Astrocyte of the spinal cord (primary cell): ENCODE measurements around the gene SETD2.

Experiments used
- DNase-seq: peaks from one replicate; pipeline ENCODE4 v3.0.0; 2011; ENCODE audit warnings: low read depth, low spot score
- H3K4me3 ChIP-seq: 2 replicates; pipeline ENCODE4 v1.5.1; 2011; ENCODE audit warnings: low read depth, mild to moderate bottlenecking, low read length, moderate library complexity
- in situ Hi-C: cut with HindIII; loops from 2 replicates; pipeline ENCODE4 v1.10.0; 2017; ENCODE audit warnings: low sequenced_read_pairs
- TF ChIP-seq, protein P1 (sequence below): IDR thresholded peaks from 2 replicates; pipeline ENCODE4 v1.5.1; 2012; ENCODE audit warnings: low read depth, mild to moderate bottlenecking, low read length, inconsistent platforms

SETD2 gene

GRCh38 chr3:47024932-47025331, 139.0 kb downstream of the SETD2 start:
- no peak overlapping the region for H3K4me3 ChIP-seq
- peak; percentile 48 for DNase-seq
- in situ Hi-C loops, result no loop called here
- TF ChIP-seq, protein P1, sequence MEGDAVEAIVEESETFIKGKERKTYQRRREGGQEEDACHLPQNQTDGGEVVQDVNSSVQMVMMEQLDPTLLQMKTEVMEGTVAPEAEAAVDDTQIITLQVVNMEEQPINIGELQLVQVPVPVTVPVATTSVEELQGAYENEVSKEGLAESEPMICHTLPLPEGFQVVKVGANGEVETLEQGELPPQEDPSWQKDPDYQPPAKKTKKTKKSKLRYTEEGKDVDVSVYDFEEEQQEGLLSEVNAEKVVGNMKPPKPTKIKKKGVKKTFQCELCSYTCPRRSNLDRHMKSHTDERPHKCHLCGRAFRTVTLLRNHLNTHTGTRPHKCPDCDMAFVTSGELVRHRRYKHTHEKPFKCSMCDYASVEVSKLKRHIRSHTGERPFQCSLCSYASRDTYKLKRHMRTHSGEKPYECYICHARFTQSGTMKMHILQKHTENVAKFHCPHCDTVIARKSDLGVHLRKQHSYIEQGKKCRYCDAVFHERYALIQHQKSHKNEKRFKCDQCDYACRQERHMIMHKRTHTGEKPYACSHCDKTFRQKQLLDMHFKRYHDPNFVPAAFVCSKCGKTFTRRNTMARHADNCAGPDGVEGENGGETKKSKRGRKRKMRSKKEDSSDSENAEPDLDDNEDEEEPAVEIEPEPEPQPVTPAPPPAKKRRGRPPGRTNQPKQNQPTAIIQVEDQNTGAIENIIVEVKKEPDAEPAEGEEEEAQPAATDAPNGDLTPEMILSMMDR, result peak; percentile 27

- H3K4me3 ChIP-seq, result no peak overlapping the region
- in situ Hi-C loops, result no loop called here
- TF ChIP-seq, protein P1, result no peak
- DNase-seq, result no peak
Observed at GRCh38 chr3:47022641-47023071, 141.3 kb downstream of the SETD2 start.

DNA sequence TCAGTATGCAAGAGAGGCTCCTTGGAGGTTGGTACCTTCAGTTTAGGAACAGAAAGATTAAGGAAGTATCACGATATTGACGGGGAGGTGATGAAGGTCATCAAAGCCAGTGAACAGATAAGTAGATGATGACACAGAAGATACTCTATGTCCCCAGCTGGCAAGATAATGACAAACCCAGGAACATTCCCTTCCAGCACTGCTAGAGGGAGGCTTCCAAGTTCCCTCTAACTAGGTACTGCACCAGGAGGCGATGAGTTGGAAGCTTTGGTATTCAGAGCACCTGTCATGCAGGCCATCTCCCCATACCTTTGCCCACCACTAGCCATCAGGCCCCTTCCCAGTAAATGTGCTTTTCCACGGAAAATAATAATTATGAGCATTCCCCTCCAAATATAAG, 143.6 kb downstream of the SETD2 start:
- DNase-seq, result no peak
- H3K4me3 ChIP-seq, result no peak overlapping the region
- in situ Hi-C loops, result no loop called here
- TF ChIP-seq, protein P1, result no peak

DNA sequence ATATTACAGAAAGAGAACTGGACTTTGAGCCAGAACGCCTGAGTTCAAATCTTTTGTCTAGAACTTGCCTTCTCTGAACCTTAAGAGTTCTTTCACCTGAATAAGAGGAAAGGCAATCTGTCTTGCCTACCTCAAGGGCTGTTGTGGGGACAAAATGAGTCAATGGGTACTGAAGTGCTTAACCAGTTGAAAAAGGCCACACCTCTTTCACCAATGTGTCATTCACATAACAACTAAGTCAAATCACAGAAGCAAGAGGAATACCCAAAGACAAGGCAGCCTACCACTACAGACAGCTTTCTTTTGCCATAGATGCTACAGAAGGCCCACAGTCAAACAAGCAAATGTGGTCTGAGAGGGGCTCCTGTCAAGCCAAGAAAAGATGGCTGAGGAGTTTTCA, 144.7 kb downstream of the SETD2 start:
- DNase-seq, result no peak
- in situ Hi-C loops, result no loop called here
- H3K4me3 ChIP-seq, result no peak overlapping the region
- TF ChIP-seq, protein P1, result no peak

- DNase-seq, result no peak
- in situ Hi-C loops, result no loop called here
- no peak overlapping the region for H3K4me3 ChIP-seq
- TF ChIP-seq, protein P1, result no peak
Observed at GRCh38 chr3:47018269-47018611, 145.7 kb downstream of the SETD2 start.

DNA sequence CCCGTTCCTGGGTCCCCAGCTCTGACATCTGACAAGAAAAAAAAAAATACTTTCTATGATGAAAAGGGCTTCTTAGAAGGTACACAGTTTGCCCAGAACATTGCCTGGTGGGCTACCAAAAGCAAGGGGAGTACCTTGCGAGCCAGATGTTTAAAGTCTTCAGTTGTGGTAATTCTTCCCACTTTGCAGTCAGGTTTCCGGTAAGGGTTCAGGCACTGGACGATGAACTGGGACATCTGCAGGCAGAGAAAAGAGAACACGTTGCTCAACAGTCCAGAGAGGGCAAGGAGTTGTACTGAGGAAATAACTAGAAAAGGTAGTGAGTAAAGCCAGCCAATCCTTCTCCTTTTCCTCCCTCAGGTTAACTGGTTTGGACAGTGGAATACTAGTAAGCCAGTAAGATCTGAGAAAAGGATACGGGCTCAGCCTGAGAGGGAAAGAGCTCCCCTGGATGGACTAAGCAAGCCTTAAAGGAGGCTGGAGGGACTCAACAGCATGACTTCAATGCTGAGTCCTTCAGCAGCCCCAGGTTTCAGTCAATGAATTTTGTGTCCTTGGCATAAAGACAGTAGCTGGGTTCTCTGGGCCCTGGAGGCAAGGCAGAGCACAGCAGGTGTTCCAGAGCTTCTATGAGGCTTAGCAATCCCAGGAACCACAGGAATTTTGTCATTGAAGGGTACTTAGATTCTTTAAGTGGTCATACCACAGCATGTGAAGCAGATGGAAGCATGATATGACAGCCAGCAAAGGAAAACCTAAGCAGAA, 146.2 kb downstream of the SETD2 start:
- DNase-seq, result peak; percentile 67
- TF ChIP-seq, protein P1, result no peak
- H3K4me3 ChIP-seq, result no peak overlapping the region
- in situ Hi-C loops, result no loop called here
